ENCODE measurements around the gene EXT2.

EXT2 gene

GRCh38 chr11:44269369-44270351 lies 174.2 kb downstream of the EXT2 start:
- H3K27me3 ChIP-seq (ENCODE audit: control insufficient read depth, insufficient read depth, low read length), result no peaks in the 10 kb centered on the region
- H3K4me1 ChIP-seq (ENCODE audit: control insufficient read depth, insufficient read depth, low read length), result no peaks in the 10 kb centered on the region
- no peaks in the 10 kb centered on the region for H3K9me3 ChIP-seq (ENCODE audit: control insufficient read depth, low read length)
- H3K4me3 ChIP-seq (ENCODE audit: low read length), result no peak overlapping the region
- no peaks in the 10 kb centered on the region for H3K36me3 ChIP-seq (ENCODE audit: control insufficient read depth, insufficient read depth, low read length)
- H3K9ac ChIP-seq (ENCODE audit: low read length), result no peak overlapping the region

DNA sequence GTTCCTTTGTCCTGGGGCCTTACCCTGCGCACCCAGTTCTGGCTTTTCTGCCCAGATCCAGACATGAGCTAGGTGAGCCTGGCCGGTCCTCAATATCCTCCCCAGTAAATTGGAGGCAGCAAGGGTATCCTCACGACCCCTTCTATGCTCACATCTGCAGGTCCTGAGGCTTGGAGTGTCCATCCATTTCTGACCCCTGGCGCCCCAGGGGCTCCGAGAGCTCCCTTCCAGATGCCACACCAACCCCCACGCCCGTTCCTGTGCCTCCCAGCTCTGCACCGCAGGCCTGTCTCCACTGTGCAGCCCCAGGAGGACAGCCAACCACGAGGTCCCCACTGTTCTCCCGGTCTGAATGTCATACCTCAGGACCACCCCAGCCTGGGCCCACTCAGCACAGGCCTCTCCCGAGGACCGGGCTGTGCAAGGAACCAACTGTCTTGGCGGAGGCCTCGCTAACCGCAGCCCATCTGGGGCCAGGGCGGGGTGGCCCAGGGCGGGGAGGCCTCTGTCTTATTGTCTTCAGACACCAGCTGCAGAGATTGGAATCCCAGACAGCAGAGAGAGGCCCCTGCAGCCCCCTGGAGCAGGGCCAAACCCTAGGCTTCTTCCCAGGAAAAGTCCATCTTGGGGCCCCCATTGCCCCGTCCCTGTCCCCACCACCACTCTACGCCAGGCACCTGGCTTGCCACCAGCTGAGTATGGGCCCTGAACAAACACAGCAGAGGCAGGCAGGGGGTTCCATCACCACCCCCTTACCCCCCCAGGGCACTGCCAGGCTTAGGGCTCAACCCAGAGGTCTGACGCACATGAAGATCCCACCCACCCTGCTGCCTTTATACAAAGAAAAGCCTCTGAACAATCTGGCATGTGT lies 175.2 kb downstream of the EXT2 start:
- Histone ChIP-seq H3K4me1 (ENCODE audit: control insufficient read depth, insufficient read depth, low read length) (no peaks in the 10 kb centered on the region), H3K27me3 (ENCODE audit: control insufficient read depth, insufficient read depth, low read length) (no peaks in the 10 kb centered on the region), H3K9ac (ENCODE audit: low read length) (no peak overlapping the region), H3K9me3 (ENCODE audit: control insufficient read depth, low read length) (no peaks in the 10 kb centered on the region), H3K36me3 (ENCODE audit: control insufficient read depth, insufficient read depth, low read length) (no peaks in the 10 kb centered on the region), H3K4me3 (ENCODE audit: low read length) (no peak overlapping the region)

DNA sequence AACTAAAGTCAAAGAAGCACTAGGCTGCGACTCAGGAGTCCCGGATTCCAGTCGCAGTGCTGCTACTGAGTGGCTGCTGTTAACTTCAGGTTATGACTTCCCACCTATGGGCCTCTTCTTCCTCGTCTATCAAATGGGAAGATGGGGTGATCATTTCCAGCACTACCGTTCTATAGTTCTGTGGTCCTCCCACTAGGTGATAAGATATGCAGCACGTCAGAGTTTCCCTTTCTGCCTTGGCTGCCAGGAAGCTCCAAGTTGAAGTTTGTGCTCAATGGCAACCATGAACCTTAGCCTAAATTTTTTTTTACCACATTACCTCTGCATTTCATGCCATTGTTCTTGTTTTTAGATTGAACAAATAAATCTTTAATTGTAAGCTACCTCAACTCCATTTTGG lies 175.8 kb downstream of the EXT2 start:
- H3K9ac ChIP-seq (ENCODE audit: low read length), result no peak overlapping the region
- no peaks in the 10 kb centered on the region for H3K36me3 ChIP-seq (ENCODE audit: control insufficient read depth, insufficient read depth, low read length)
- no peaks in the 10 kb centered on the region for H3K27me3 ChIP-seq (ENCODE audit: control insufficient read depth, insufficient read depth, low read length)
- no peaks in the 10 kb centered on the region for H3K9me3 ChIP-seq (ENCODE audit: control insufficient read depth, low read length)
- H3K4me3 ChIP-seq (ENCODE audit: low read length), result no peak overlapping the region
- no peaks in the 10 kb centered on the region for H3K4me1 ChIP-seq (ENCODE audit: control insufficient read depth, insufficient read depth, low read length)

DNA sequence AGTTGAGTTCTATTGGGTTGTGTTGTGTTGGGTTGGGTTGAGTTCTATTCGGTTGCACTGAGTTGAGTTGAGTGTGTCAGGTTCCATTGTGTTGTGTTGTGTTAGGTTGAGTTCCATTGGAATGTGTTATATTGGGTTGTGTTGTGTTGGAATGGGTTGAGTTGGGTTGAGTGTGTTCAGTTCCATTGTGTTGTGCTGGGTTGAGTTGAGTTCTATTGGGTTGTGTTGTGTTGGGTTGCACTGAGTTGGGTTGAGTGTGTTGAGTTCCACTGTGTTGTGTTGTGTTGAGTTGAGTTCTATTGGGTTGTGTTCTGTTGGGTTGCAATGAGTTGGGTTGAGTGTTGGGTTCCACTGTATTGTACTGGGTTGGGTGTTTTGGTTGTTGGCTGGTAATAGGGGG lies 178.9 kb downstream of the EXT2 start:
- H3K4me1 ChIP-seq (ENCODE audit: control insufficient read depth, insufficient read depth, low read length), result no peaks in the 10 kb centered on the region
- no peak overlapping the region for H3K4me3 ChIP-seq (ENCODE audit: low read length)
- H3K27me3 ChIP-seq (ENCODE audit: control insufficient read depth, insufficient read depth, low read length), result peaks cover 4% of the 10 kb centered on the region
- H3K9me3 ChIP-seq (ENCODE audit: control insufficient read depth, low read length), result no peaks in the 10 kb centered on the region
- H3K9ac ChIP-seq (ENCODE audit: low read length), result no peak overlapping the region
- no peaks in the 10 kb centered on the region for H3K36me3 ChIP-seq (ENCODE audit: control insufficient read depth, insufficient read depth, low read length)

DNA sequence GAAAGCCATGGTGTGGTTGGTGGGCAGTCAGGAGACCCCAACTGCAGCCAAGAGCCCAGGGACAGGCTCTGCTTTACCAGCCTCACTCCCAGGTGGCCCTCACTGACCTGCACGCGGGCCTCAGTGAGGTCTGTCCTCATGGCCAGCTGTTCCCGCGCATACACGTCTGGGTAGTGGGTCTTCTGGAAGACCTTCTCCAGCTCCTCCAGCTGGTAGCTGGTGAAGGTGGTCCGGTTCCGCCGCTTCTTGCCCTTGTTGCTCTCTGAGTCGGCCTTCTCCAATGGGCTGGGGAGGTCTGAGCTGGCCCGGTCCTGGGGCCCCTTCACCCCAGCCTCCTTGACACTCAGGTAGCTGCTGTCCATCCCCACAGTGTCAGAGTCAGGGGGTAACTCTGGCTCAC lies 179.8 kb downstream of the EXT2 start:
- no peaks in the 10 kb centered on the region for H3K36me3 ChIP-seq (ENCODE audit: control insufficient read depth, insufficient read depth, low read length)
- H3K27me3 ChIP-seq (ENCODE audit: control insufficient read depth, insufficient read depth, low read length), result peaks cover 4% of the 10 kb centered on the region
- H3K9ac ChIP-seq (ENCODE audit: low read length), result no peak overlapping the region
- no peak overlapping the region for H3K4me3 ChIP-seq (ENCODE audit: low read length)
- H3K9me3 ChIP-seq (ENCODE audit: control insufficient read depth, low read length), result no peaks in the 10 kb centered on the region
- H3K4me1 ChIP-seq (ENCODE audit: control insufficient read depth, insufficient read depth, low read length), result no peaks in the 10 kb centered on the region

DNA sequence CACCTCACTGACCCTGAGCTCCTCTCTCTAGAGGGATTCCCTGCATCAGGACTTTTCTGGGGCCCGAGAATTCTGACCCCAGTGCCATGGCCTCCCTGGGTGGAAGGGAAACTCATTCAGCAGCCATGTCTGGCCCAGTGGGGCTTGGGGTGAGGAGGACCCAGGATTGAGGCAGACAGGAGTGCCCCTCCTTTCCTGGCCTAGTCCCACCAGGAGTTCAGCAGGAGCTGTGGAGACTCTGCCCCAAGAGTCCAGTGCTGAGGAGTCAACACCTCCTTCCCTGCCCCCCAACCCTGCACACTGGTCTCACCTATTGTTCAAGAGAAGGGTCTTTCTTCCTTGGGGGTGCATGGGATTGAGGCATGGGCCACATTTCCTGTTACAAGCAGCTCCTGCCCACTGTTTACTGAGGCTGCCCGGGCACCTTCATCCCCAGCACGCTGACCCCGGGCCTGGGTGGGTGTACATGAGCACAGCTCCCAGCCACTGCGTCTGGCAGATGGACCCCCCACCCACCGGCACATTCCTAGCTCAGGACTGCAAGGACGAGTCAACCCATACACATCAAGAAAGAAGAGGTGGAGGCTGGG lies 180.6 kb downstream of the EXT2 start:
- Histone ChIP-seq H3K9ac (ENCODE audit: low read length) (no peak overlapping the region), H3K27me3 (ENCODE audit: control insufficient read depth, insufficient read depth, low read length) (peaks cover 4% of the 10 kb centered on the region), H3K36me3 (ENCODE audit: control insufficient read depth, insufficient read depth, low read length) (no peaks in the 10 kb centered on the region), H3K9me3 (ENCODE audit: control insufficient read depth, low read length) (no peaks in the 10 kb centered on the region), H3K4me3 (ENCODE audit: low read length) (no peak overlapping the region), H3K4me1 (ENCODE audit: control insufficient read depth, insufficient read depth, low read length) (no peaks in the 10 kb centered on the region)

DNA sequence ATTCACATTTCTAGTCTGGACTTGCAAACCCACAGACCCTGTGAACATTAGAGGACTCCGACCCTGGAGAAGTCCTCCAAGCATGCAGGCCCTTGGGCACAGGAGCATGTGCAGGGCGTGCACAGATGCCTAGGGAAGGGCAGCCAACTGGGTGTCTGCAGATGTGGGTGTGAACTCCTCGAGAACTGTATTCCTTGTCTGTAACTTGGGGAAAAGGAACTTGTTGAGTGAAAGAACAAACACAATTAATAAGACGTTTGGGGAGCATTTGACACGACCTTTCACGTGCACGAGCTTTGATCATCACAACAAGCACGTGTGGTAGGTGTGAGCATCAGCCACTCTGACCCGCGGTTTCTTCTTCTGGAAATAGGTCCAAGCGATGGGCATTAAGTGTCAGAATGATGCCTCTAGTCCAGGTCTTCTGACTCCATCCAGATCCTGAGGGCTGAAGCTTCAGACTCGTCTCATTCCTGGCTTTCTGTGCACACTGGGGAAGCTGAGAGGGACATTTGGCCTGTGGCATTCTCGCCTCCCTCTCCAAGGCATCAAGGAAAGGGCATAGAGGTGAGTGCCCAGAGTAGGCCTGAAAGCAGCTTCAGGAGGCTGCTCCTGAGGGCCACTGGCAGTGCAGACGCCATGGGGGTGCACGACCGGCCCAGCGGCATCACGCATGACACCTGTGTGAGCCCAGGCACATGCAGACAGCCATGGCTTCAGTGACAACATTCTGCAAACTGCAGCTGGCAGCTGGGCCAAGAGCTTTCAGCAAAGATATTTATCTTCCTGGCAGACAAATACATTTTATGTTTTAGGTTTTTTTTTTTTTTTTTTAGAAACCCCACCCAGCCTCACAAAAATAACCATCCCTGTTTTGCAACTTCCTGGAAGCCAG lies 182.0 kb downstream of the EXT2 start:
- no peak overlapping the region for H3K4me3 ChIP-seq (ENCODE audit: low read length)
- H3K9me3 ChIP-seq (ENCODE audit: control insufficient read depth, low read length), result no peaks in the 10 kb centered on the region
- no peaks in the 10 kb centered on the region for H3K4me1 ChIP-seq (ENCODE audit: control insufficient read depth, insufficient read depth, low read length)
- H3K27me3 ChIP-seq (ENCODE audit: control insufficient read depth, insufficient read depth, low read length), result peaks cover 4% of the 10 kb centered on the region
- H3K9ac ChIP-seq (ENCODE audit: low read length), result no peak overlapping the region
- no peaks in the 10 kb centered on the region for H3K36me3 ChIP-seq (ENCODE audit: control insufficient read depth, insufficient read depth, low read length)

GRCh38 chr11:44279483-44279882 lies 184.0 kb downstream of the EXT2 start:
- no peaks in the 10 kb centered on the region for H3K4me1 ChIP-seq (ENCODE audit: control insufficient read depth, insufficient read depth, low read length)
- no peaks in the 10 kb centered on the region for H3K36me3 ChIP-seq (ENCODE audit: control insufficient read depth, insufficient read depth, low read length)
- no peak overlapping the region for H3K4me3 ChIP-seq (ENCODE audit: low read length)
- H3K9ac ChIP-seq (ENCODE audit: low read length), result no peak overlapping the region
- no peaks in the 10 kb centered on the region for H3K9me3 ChIP-seq (ENCODE audit: control insufficient read depth, low read length)
- H3K27me3 ChIP-seq (ENCODE audit: control insufficient read depth, insufficient read depth, low read length), result peaks cover 4% of the 10 kb centered on the region

DNA sequence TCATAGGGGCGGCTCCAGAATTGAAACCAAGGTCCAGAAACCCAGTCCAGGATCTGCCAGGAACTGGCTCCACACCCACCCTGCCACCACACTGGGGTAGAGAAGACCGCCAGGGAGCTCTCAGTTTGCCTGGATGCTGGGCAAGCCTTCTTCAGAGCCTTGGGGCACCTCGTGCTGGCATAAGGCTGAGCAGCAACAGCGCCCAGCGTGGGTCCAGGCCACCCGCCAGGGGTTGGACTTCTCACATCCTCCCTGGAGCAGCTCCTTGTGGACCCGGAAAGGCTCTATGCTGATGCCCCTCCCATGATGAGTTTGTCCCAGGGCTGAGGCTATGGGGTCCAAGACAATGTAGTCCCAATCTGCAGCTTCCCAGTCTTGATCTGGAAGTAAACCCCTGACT lies 184.8 kb downstream of the EXT2 start:
- Histone ChIP-seq H3K9ac (ENCODE audit: low read length) (no peak overlapping the region), H3K4me1 (ENCODE audit: control insufficient read depth, insufficient read depth, low read length) (no peaks in the 10 kb centered on the region), H3K9me3 (ENCODE audit: control insufficient read depth, low read length) (no peaks in the 10 kb centered on the region), H3K36me3 (ENCODE audit: control insufficient read depth, insufficient read depth, low read length) (no peaks in the 10 kb centered on the region), H3K27me3 (ENCODE audit: control insufficient read depth, insufficient read depth, low read length) (peaks cover 4% of the 10 kb centered on the region), H3K4me3 (ENCODE audit: low read length) (no peak overlapping the region)

DNA sequence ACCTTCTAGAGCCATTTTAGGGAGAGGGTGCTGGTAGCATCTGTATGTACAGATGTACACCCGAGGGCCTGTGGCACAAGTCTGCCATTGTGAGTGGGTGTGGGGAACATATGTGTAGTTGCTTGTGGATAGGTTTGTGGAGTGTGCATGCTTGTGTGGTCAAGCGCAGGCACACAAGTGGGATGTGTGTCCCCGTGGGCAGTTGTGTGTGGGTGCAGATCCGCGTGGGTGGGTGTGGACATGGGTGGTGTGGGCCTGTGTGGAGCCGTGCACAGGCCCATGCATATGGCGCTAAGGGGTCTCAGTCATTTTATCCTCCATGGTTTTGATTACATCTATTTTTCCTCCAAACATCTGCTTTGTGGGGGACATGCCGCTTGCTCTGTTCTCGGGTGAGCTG lies 185.7 kb downstream of the EXT2 start:
- H3K36me3 ChIP-seq (ENCODE audit: control insufficient read depth, insufficient read depth, low read length), result no peaks in the 10 kb centered on the region
- no peak overlapping the region for H3K4me3 ChIP-seq (ENCODE audit: low read length)
- no peak overlapping the region for H3K9ac ChIP-seq (ENCODE audit: low read length)
- no peaks in the 10 kb centered on the region for H3K4me1 ChIP-seq (ENCODE audit: control insufficient read depth, insufficient read depth, low read length)
- H3K27me3 ChIP-seq (ENCODE audit: control insufficient read depth, insufficient read depth, low read length), result peaks cover 4% of the 10 kb centered on the region
- H3K9me3 ChIP-seq (ENCODE audit: control insufficient read depth, low read length), result no peaks in the 10 kb centered on the region

DNA sequence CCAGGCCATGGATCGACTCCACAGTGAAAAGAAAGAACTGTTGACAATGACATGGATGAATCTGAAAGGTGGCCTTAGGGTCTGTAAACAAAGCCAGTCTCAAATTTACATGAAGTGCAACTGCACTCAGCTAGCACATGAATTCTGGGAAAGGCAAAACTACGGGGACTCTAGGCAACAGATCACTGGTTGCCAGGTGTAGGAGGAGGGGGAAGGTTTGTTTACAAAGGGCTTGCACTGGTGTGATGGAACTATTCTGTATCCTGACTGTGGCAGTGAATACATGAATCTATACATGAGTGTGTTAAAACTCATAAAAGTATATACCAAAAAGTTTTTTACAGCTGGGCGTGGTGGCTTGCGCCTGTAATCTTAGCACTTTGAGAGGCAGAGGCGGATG lies 187.1 kb downstream of the EXT2 start:
- Histone ChIP-seq H3K27me3 (ENCODE audit: control insufficient read depth, insufficient read depth, low read length) (peaks cover 5% of the 10 kb centered on the region), H3K9me3 (ENCODE audit: control insufficient read depth, low read length) (no peaks in the 10 kb centered on the region), H3K9ac (ENCODE audit: low read length) (no peak overlapping the region), H3K4me3 (ENCODE audit: low read length) (no peak overlapping the region), H3K36me3 (ENCODE audit: control insufficient read depth, insufficient read depth, low read length) (no peaks in the 10 kb centered on the region), H3K4me1 (ENCODE audit: control insufficient read depth, insufficient read depth, low read length) (no peaks in the 10 kb centered on the region)

Data from mucosa of stomach (tissue), 1 donor.